ENCODE data around the gene GALNT10.

DNA sequence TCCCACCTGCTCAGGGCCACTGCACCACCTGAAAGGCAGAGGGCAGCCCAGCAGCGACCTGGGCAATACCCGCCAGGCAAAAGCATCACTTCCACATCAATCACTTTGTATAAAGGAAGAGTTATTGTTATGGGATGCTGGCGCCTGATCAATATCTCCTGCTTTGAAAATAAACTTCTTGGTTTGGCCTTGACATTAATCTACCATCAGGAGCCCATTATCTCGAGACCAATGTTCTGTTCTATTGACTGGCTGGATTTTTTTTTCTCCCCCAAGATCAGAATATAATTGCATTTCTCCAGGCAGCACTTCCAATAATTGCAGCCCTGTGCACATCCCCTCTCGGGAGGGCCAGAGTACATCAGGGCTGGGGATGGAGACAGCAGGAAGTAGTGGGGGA, 210.8 kb downstream of the GALNT10 start:
- TF ChIP-seq, protein P1, sequence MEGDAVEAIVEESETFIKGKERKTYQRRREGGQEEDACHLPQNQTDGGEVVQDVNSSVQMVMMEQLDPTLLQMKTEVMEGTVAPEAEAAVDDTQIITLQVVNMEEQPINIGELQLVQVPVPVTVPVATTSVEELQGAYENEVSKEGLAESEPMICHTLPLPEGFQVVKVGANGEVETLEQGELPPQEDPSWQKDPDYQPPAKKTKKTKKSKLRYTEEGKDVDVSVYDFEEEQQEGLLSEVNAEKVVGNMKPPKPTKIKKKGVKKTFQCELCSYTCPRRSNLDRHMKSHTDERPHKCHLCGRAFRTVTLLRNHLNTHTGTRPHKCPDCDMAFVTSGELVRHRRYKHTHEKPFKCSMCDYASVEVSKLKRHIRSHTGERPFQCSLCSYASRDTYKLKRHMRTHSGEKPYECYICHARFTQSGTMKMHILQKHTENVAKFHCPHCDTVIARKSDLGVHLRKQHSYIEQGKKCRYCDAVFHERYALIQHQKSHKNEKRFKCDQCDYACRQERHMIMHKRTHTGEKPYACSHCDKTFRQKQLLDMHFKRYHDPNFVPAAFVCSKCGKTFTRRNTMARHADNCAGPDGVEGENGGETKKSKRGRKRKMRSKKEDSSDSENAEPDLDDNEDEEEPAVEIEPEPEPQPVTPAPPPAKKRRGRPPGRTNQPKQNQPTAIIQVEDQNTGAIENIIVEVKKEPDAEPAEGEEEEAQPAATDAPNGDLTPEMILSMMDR (IDR thresholded peaks at IDR 0.05): no peak
- no peak for TF ChIP-seq POLR2A (IDR thresholded peaks at IDR 0.05)
